HG03064 (cell line): ENCODE results near the gene CTSF.
A peak's percentile ranks its signal among the peaks of the same experiment; 100 is the strongest.
"Not testable (repeated sequence)": the region's sequence is repeated elsewhere in the genome, so short reads cannot be mapped to it uniquely, and the experiment has no call there.

ENCODE experiments used
- ATAC-seq: cut with Tn5 transposase; IDR thresholded peaks from one replicate; pipeline ENCODE4 v1.9.1; 2021; ENCODE audit warnings: low read depth; ENCODE audit not compliant: unreplicated experiment

The CTSF gene

GRCh38 chr11:66559866-66560676, 8.3 kb downstream of the CTSF start:
- no peak for ATAC-seq

GRCh38 chr11:66559142-66559865, 9.1 kb downstream of the CTSF start:
- no peak for ATAC-seq

- ATAC-seq = no peak
Measured at GRCh38 chr11:66557733-66558326, 10.6 kb downstream of the CTSF start.

- ATAC-seq = no peak
Measured at GRCh38 chr11:66556086-66556485, 12.3 kb downstream of the CTSF start.

- ATAC-seq = no peak
Measured at GRCh38 chr11:66555416-66555815, 13.0 kb downstream of the CTSF start.

- ATAC-seq = no peak
Measured at GRCh38 chr11:66554602-66555001, 13.8 kb downstream of the CTSF start.

- no peak for ATAC-seq
Measured at GRCh38 chr11:66550887-66551286, 17.5 kb downstream of the CTSF start.

- no peak for ATAC-seq
Measured at GRCh38 chr11:66549696-66550095, 18.7 kb downstream of the CTSF start.

GRCh38 chr11:66548774-66549630, 19.4 kb downstream of the CTSF start:
- no peak for ATAC-seq

GRCh38 chr11:66548041-66548440, 20.4 kb downstream of the CTSF start:
- no peak for ATAC-seq

- no peak for ATAC-seq
Measured at GRCh38 chr11:66547662-66548009, 20.8 kb downstream of the CTSF start.

- ATAC-seq = no peak
Measured at GRCh38 chr11:66546966-66547661, 21.3 kb downstream of the CTSF start.

- ATAC-seq = no peak
Measured at GRCh38 chr11:66546368-66546965, 21.9 kb downstream of the CTSF start, which contains the start of gene ACTN3. ACTN3 (plus strand) TSS chr11:66546903; CDS start chr11:66546938, 35 bp downstream.

- ATAC-seq = peak; percentile 77
Measured at GRCh38 chr11:66545701-66546367, 22.6 kb downstream of the CTSF start, which contains the start of gene ZDHHC24. ZDHHC24 (minus strand) TSS chr11:66546048; CDS start chr11:66546003, 45 bp downstream.

- ATAC-seq = not testable (repeated sequence)
Measured at GRCh38 chr11:66544952-66545351, 23.5 kb downstream of the CTSF start.

- ATAC-seq = no peak
Measured at GRCh38 chr11:66543263-66544107, 24.9 kb downstream of the CTSF start.

- ATAC-seq = no peak
Measured at GRCh38 chr11:66542362-66542761, 26.0 kb downstream of the CTSF start.

GRCh38 chr11:66541892-66542291, 26.5 kb downstream of the CTSF start:
- ATAC-seq = no peak
